Keratinocyte (primary cell): ENCODE measurements around the gene MIF4GD. TPM values are rescaled to one million over a fixed set of nuclear protein-coding genes. Genes with fewer than 3 reads are reported as not detected.

Experiments
- DNase-seq: peaks from one replicate; pipeline ENCODE4 v3.0.0-alpha.2; 2011; ENCODE audit warnings: low read depth, missing footprints, low spot score
- FAIRE-seq: peaks from 2 replicates; lab custom pipeline; 2011; peaks lifted over from hg19 to GRCh38; lab: Jason Lieb, UNC
- H2AFZ ChIP-seq: 2 replicates; pipeline ENCODE4 v1.6.0; 2012; ENCODE audit warnings: low read length, control low read depth, inconsistent platforms; ENCODE audit not compliant: control insufficient read depth
- H3K27ac ChIP-seq: 2 replicates; pipeline ENCODE4 v1.5.1; 2011; ENCODE audit warnings: low read length; ENCODE audit not compliant: control insufficient read depth, insufficient read depth
- H3K27me3 ChIP-seq: 3 replicates; pipeline ENCODE4 v1.6.0; 2011; ENCODE audit warnings: low read length; ENCODE audit not compliant: control insufficient read depth, insufficient read depth; ENCODE audit errors: extremely low read depth
- H3K36me3 ChIP-seq, 2 experiments: 2 replicates in 1 of 2; 3 replicates in 1 of 2; pipeline ENCODE4 v1.5.1; 2011; ENCODE audit warnings: low read length in 2 of 2, mild to moderate bottlenecking in 1 of 2; ENCODE audit not compliant: control insufficient read depth in 2 of 2, insufficient read depth in 2 of 2; ENCODE audit errors: extremely low read depth in 1 of 2
- H3K4me1 ChIP-seq: 3 replicates; pipeline ENCODE4 v1.5.1; 2011; ENCODE audit warnings: low read length; ENCODE audit not compliant: control insufficient read depth, insufficient read depth; ENCODE audit errors: extremely low read depth
- H3K4me2 ChIP-seq: 3 replicates; pipeline ENCODE4 v1.6.0; 2011; ENCODE audit warnings: low read depth, low read length; ENCODE audit not compliant: control insufficient read depth, insufficient read depth; ENCODE audit errors: extremely low read depth
- H3K4me3 ChIP-seq, 3 experiments: fragments of 200-600 bp in 1 of 3; sonication (generic) in 1 of 3; 2 replicates in 2 of 3; 3 replicates in 1 of 3; pipeline ENCODE4 v1.5.1; 2011 to 2016; ENCODE audit warnings: low read length in 3 of 3, mild to moderate bottlenecking in 3 of 3, control low read depth in 2 of 3, inconsistent platforms in 1 of 3, low read depth in 1 of 3, mixed read lengths in 1 of 3, mixed run types in 1 of 3, moderate library complexity in 1 of 3; ENCODE audit not compliant: control insufficient read depth in 2 of 3, insufficient read depth in 2 of 3; ENCODE audit errors: extremely low read depth in 1 of 3
- H3K79me2 ChIP-seq: 2 replicates; pipeline ENCODE4 v1.6.0; 2012; ENCODE audit warnings: low read length; ENCODE audit not compliant: control insufficient read depth, insufficient read depth
- H3K9ac ChIP-seq: 3 replicates; pipeline ENCODE4 v1.6.0; 2011; ENCODE audit warnings: low read length; ENCODE audit not compliant: control insufficient read depth, insufficient read depth; ENCODE audit errors: extremely low read depth
- H3K9me1 ChIP-seq: 3 replicates; pipeline ENCODE4 v1.6.0; 2011; ENCODE audit warnings: low read length; ENCODE audit not compliant: control insufficient read depth, insufficient read depth; ENCODE audit errors: extremely low read depth
- H3K9me3 ChIP-seq: 2 replicates; pipeline ENCODE4 v1.5.1; 2012; ENCODE audit warnings: low read depth, low read length; ENCODE audit not compliant: control insufficient read depth
- H4K20me1 ChIP-seq: 3 replicates; pipeline ENCODE4 v1.6.0; 2011; ENCODE audit warnings: low read length; ENCODE audit not compliant: control insufficient read depth, insufficient read depth; ENCODE audit errors: extremely low read depth
- EZH2 ChIP-seq: IDR thresholded peaks from one replicate; pipeline ENCODE4 v1.6.1; 2012; ENCODE audit warnings: inconsistent platforms, mild to moderate bottlenecking, low read length, moderate library complexity
- dilution Hi-C: fragments of 300-500 bp; cut with MboI; formaldehyde crosslinking; loops from one replicate; pipeline ENCODE4 v1.7.0; 2020; ENCODE audit warnings: low sequenced_read_pairs; ENCODE audit not compliant: extremely low pct_ligation_motif_present
- polyA plus RNA-seq, 5 experiments: library from polyadenylated mRNA; depleted of rRNA in 3 of 5; stranded (reverse) in 3 of 5; stranded (forward) in 1 of 5; unstranded in 1 of 5; fragments of >200 nt; gene quantifications; 1 replicate in 1 of 5; 2 replicates in 3 of 5; 3 replicates in 1 of 5; pipeline versions ENCODE4 v1.2.1 to v1.2.3, GENCODE V29; 2011 to 2012; ENCODE audit warnings: missing spikeins in 2 of 5, low read depth in 1 of 5, low replicate concordance in 1 of 5
- TF ChIP-seq, protein P1 (sequence below), 3 experiments: IDR thresholded peaks in 1 of 3; conservative IDR thresholded peaks in 1 of 3; optimal IDR thresholded peaks in 1 of 3; 2 replicates in 2 of 3; 3 replicates in 1 of 3; pipeline versions ENCODE3 to v1.5.1; 2011; ENCODE audit warnings: low read length in 3 of 3, mild to moderate bottlenecking in 3 of 3, moderate library complexity in 2 of 3, control low read depth in 1 of 3, inconsistent platforms in 1 of 3; ENCODE audit not compliant: insufficient read depth in 2 of 3; ENCODE audit errors: extremely low read depth in 1 of 3

The MIF4GD gene
- polyA plus RNA-seq, 1 donor (not counting 4 experiments of a cell fraction or from before 2014, with no cell fraction given) = 15.9 TPM

DNA sequence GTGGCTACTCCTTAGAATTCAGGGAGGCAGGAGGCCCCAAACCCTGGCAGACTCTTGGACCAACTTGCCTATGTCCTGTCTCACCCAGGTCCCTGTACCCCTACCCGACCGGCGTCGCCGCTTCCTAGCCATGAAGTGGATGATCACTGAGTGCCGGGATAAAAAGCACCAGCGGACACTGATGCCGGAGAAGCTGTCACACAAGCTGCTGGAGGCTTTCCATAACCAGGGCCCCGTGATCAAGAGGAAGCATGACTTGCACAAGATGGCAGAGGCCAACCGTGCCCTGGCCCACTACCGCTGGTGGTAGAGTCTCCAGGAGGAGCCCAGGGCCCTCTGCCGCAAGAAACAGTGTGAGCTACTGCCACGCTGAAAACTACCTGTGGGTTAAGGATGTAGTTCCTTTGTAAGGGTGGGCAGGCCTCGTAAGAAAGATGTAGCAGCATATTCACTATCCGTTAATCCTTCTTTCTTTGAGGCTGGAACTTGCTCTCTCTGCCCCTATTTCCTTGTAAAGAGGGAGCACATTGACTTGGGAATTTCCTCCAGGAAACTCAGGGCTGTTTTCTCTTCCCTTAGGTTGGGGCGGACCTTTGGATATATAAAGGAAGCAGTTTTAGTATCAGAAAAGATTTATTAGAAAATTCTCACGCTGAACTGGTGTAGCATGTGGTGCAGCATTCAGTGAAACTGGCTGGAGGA lies 5.3 kb downstream of the MIF4GD start:
- no peak for FAIRE-seq

DNA sequence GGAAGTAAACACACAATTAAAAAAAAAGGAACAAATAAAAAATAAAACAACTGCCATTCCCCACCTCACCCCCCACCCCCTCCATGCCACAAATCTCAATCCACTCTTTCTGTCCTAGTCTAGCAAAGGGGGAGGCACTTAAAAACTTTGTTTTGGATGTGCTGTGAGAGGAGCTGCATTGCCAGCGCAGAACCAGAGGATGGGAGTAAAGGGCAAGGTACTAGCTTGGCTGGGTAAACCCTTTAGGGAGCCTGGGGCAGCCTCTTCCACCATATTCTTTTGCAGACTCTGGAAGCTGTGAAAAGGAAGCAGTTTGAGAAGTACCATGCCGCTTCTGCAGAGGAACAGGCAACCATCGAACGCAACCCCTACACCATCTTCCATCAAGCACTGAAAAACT lies 8.0 kb downstream of the MIF4GD start:
- H3K79me2 ChIP-seq = peaks cover 48% of the 10 kb centered on the region
- dilution Hi-C loops = no loop called here
- H3K36me3 ChIP-seq = peaks cover 14 to 21% of the 10 kb centered on the region in 2 experiments
- peaks cover 13% of the 10 kb centered on the region for H3K4me1 ChIP-seq
- no peaks in the 10 kb centered on the region for H3K9me1 ChIP-seq
- H3K9ac ChIP-seq = no peak overlapping the region
- no peak overlapping the region for H3K27ac ChIP-seq
- H3K27me3 ChIP-seq = no peaks in the 10 kb centered on the region
- FAIRE-seq = no peak
- no peak for TF ChIP-seq EZH2
- TF ChIP-seq, protein P1, sequence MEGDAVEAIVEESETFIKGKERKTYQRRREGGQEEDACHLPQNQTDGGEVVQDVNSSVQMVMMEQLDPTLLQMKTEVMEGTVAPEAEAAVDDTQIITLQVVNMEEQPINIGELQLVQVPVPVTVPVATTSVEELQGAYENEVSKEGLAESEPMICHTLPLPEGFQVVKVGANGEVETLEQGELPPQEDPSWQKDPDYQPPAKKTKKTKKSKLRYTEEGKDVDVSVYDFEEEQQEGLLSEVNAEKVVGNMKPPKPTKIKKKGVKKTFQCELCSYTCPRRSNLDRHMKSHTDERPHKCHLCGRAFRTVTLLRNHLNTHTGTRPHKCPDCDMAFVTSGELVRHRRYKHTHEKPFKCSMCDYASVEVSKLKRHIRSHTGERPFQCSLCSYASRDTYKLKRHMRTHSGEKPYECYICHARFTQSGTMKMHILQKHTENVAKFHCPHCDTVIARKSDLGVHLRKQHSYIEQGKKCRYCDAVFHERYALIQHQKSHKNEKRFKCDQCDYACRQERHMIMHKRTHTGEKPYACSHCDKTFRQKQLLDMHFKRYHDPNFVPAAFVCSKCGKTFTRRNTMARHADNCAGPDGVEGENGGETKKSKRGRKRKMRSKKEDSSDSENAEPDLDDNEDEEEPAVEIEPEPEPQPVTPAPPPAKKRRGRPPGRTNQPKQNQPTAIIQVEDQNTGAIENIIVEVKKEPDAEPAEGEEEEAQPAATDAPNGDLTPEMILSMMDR (optimal IDR thresholded peaks at IDR 0.05 in 1 of 3, IDR thresholded peaks at IDR 0.05 in 1 of 3, conservative IDR thresholded peaks at IDR 0.05 in 1 of 3; ENCODE audit: extremely low read depth in 1 of 3, insufficient read depth in 2 of 3, low read length in 3 of 3) = no peak
- no peak for DNase-seq
- H2AFZ ChIP-seq = no peak overlapping the region
- no peak overlapping the region for H3K4me2 ChIP-seq
- no peaks in the 10 kb centered on the region for H4K20me1 ChIP-seq
- no peak overlapping the region for H3K4me3 ChIP-seq
- H3K9me3 ChIP-seq = no peaks in the 10 kb centered on the region

More for the DNA sequence above, 5.3 kb downstream of the MIF4GD start:
- dilution Hi-C loops = no loop called here
- DNase-seq = no peak
- Histone ChIP-seq H3K9ac (no peak overlapping the region), H3K27ac (no peak overlapping the region), H3K9me3 (no peaks in the 10 kb centered on the region), H3K9me1 (no peaks in the 10 kb centered on the region), H3K36me3 (peaks cover 14 to 21% of the 10 kb centered on the region in 2 experiments), H3K4me2 (no peak overlapping the region), H3K79me2 (peaks cover 22% of the 10 kb centered on the region), H2AFZ (no peak overlapping the region), H3K4me3 (no peak overlapping the region), H3K27me3 (no peaks in the 10 kb centered on the region), H3K4me1 (peaks cover 12% of the 10 kb centered on the region), H4K20me1 (no peaks in the 10 kb centered on the region)
- no peak for TF ChIP-seq EZH2
- TF ChIP-seq, protein P1 (optimal IDR thresholded peaks at IDR 0.05 in 1 of 3, IDR thresholded peaks at IDR 0.05 in 1 of 3, conservative IDR thresholded peaks at IDR 0.05 in 1 of 3; ENCODE audit: extremely low read depth in 1 of 3, insufficient read depth in 2 of 3, low read length in 3 of 3) = no peak
